Dedifferentiated amniotic fluid mesenchymal stem cell (primary cell): Measurements from ENCODE around the gene ADRA2C.

Source experiments
- DNase-seq: peaks from one replicate; pipeline ENCODE4 v3.0.0-alpha.2; 2016; ENCODE audit errors: extremely low spot score

Gene ADRA2C

GRCh38 chr4:3777033-3777390, 10.8 kb downstream of the ADRA2C start:
- no peak for DNase-seq

DNA sequence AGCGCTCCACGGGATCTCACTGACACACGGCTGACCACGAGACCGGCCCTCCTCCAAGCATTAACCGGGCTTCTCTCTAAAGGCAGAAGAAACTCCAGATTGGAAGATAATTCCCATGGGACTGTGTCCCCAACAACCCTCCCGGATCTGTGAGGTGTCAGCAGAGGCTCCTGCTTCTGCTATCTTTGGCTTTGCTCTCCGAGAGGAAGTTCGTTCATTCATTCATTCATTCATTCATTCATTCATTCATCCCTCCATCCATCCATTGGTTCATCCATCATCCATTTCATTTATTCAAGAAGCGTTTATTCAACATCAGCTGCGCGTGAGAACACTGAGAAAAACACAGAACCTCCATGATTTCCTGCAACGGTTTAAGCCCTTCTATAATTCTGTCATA, 11.5 kb downstream of the ADRA2C start:
- DNase-seq: no peak

- DNase-seq: no peak
Observed at GRCh38 chr4:3779509-3779908, 13.3 kb downstream of the ADRA2C start.

GRCh38 chr4:3780347-3781171, 14.4 kb downstream of the ADRA2C start:
- no peak for DNase-seq

GRCh38 chr4:3781193-3781886, 15.2 kb downstream of the ADRA2C start:
- DNase-seq: no peak

- no peak for DNase-seq
Observed at GRCh38 chr4:3781997-3782930, 16.1 kb downstream of the ADRA2C start.

DNA sequence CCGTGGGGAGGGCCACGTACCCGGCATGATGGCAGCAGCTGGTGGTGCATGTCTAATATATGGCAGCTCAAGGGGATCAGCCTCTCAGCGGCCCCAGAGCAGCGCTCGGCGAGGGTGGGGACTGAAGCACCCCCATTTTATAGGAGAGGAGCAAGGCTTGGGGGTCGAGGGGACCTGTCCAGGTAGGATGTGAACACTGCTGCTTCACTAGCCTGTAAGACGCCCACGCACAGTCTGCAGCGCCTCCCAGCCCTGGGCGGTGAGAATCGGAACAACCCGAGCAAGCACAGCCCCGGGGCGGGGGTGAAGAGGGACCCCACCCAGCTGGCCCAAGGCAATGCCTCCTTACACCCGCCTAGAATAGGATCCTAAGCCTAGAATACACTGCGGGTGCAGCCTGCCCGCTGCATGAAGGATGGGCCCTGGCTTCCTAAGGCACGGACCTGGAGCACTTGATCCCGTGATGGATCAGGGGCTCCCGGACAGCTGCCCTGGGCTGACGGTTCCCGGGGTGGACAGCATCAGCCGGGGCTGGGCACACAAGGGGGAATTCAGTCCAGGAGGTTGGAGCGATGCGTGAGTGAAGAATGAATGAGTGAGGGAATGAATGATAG, 17.6 kb downstream of the ADRA2C start:
- no peak for DNase-seq

GRCh38 chr4:3784454-3785291, 18.5 kb downstream of the ADRA2C start:
- DNase-seq: no peak

DNA sequence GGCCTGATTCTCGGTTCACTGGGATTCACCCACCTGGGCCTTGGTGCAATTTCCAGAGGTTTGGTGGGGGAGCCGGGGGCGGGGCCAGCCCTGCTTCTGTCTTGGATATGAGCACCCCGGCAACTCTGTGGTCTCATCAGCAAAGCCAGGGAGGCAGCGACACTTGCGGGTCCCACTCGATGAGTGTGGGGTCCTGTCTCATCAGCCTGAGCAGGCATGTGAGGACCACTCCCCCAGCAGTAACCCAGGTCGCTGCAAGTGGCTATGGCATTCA, 19.0 kb downstream of the ADRA2C start:
- DNase-seq: no peak

GRCh38 chr4:3786196-3786869, 20.1 kb downstream of the ADRA2C start:
- DNase-seq: no peak

DNA sequence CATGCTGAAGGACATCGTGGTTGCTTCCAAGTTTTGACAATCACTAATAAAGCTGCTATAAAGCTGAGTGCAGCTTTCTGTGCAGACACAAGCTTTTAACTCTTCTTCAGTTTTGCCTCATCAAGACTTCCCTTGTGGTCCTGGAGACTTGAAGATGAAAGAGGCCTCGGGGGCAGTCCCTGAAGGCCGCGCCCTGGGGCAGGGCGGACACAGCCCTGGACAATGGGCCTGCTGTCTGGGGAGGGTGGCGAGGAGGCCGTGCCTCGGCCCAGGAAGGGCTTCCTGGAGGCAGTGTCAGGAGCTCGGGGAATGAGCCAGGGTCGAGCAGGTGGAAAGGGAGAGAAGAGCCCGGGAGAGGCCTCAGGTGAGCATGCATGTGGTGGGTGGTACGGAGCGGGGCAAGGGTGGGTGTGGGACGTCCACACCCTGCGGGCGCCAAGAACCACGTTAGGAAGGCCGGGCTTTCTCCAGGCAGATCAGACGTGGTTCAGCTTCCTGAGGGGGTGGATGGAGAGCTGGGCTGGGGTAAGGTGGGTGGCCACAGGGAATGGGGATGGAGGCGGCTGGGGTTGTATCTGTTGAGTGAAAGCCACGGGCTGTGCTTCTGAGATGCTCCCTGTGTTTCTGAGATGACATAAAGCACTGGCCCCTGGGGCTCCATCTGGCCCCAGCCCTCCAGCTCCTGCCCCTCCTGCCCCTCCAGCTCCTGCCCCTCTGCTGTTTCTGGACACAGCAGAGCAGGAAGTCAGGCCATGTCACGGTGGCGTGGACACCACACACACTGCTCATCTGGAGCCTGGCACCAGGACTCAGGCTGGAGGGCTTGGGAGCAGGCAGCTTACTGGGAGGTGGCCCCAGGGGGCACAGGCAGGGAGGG, 21.5 kb downstream of the ADRA2C start:
- DNase-seq: no peak

DNA sequence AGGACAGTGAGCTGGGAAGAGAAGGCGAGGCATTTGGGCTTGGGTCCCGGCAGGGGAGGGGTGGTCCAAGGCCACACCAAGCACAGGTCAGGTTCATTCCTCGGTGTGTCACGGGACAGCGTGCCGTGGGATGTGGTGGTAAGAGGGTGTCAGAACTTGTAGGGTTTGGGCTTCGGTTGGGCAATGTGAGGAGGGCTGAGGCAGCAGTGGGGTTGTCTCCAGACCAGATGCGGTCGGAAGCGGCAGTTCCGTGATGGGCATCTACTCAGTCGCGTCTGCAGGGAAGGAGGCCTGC, 22.1 kb downstream of the ADRA2C start:
- no peak for DNase-seq

- DNase-seq: no peak
Observed at GRCh38 chr4:3789587-3789986, 23.4 kb downstream of the ADRA2C start.

- no peak for DNase-seq
Observed at GRCh38 chr4:3790006-3790561, 23.9 kb downstream of the ADRA2C start.

- DNase-seq: no peak
Observed at GRCh38 chr4:3791256-3791655, 25.1 kb downstream of the ADRA2C start.

GRCh38 chr4:3791910-3792542, 25.8 kb downstream of the ADRA2C start:
- no peak for DNase-seq

DNA sequence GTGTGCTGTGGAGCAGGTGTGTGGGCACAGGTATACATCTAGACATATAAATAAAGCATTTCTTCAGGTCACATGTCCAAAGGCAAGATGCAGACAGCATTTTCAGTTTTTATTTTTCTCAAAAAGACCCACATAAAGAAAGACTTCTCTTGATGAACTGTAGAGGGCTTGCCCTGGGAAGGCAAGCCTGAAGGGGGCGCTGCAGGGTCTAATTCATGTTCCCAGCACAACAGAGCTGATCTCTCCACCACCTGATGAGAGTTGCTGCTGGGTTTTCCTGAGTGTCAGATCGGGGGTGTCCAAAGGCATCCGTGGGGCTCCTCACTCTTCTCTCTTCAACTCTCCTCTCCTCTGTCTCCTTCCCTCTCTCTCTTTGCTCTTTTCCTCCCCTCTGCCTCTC, 26.6 kb downstream of the ADRA2C start:
- no peak for DNase-seq

GRCh38 chr4:3793545-3793944, 27.4 kb downstream of the ADRA2C start:
- no peak for DNase-seq

DNA sequence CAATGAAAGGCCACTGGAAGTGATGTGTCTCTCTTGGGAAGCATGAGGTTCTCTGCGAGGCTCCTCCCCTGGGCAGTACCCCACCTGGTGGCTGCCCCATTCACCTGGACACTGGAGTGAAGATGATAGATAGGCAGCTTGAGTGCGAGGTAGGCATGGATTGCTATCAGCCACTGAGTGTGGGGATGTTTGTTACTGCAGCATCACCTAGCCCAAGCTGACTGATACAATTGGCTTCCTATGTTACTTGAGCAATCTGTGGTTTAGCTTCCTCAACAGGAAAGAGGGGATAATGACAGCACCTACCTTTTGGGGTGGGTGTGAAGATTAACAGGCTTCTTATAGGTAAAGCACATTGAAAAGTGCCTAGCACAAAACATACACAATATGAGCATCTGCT, 30.8 kb downstream of the ADRA2C start:
- no peak for DNase-seq
